Sigmoid colon (tissue), 7 donors: Measurements from ENCODE around the gene GALT. TPM values are rescaled to one million over a fixed set of nuclear protein-coding genes. Genes with fewer than 3 reads are reported as not detected.
"Not testable (repeated sequence)": the region's sequence is repeated elsewhere in the genome, so short reads cannot be mapped to it uniquely, and the experiment has no call there.

Experiments
- DNase-seq: peaks from one replicate; pipeline ENCODE4 v3.0.0-alpha.2; 2019
- H3K27ac ChIP-seq, 4 donors: fragments of 200-600 bp; sonication (generic); one replicate each; pipeline ENCODE4 v1.5.1; 2016 to 2019; ENCODE audit warnings: mild to moderate bottlenecking in 1 of 4
- H3K27me3 ChIP-seq, 3 donors: fragments of 200-600 bp; sonication (generic); one replicate each; pipeline ENCODE4 v1.5.1; 2019; ENCODE audit warnings: mild to moderate bottlenecking in 1 of 3
- H3K36me3 ChIP-seq, 4 donors: fragments of 200-600 bp; sonication (generic); one replicate each; pipeline ENCODE4 v1.5.1; 2016 to 2019
- H3K4me1 ChIP-seq, 4 donors: fragments of 200-600 bp; sonication (generic); one replicate each; pipeline ENCODE4 v1.5.1; 2017 to 2019
- H3K4me3 ChIP-seq, 4 donors: fragments of 200-600 bp; sonication (generic); one replicate each; pipeline ENCODE4 v1.5.1; 2017 to 2019; ENCODE audit warnings: mild to moderate bottlenecking in 2 of 4, moderate library complexity in 1 of 4
- H3K9me3 ChIP-seq, 4 donors: fragments of 200-600 bp in 3 of 4; sonication (generic) in 3 of 4; one replicate each; pipeline versions ENCODE4 v1.5.1 to v1.6.1; 2013 to 2019
- CTCF ChIP-seq, 4 experiments: fragments of 450-650 bp in 3 of 4; fragments of 200-600 bp in 1 of 4; IDR thresholded peaks; one replicate each; pipeline ENCODE4 v1.5.1; 2016 to 2019; ENCODE audit warnings: antibody characterized with exemption in 4 of 4, mild to moderate bottlenecking in 3 of 4, moderate library complexity in 2 of 4
- EP300 ChIP-seq, 4 donors: sonication (generic); formaldehyde crosslinking; IDR thresholded peaks; one replicate each; pipeline ENCODE4 v1.6.1; 2017; ENCODE audit warnings: antibody characterized with exemption in 4 of 4
- POLR2A ChIP-seq, 2 donors: fragments of 450-650 bp; IDR thresholded peaks; one replicate each; pipeline ENCODE4 v1.6.1; 2016; ENCODE audit warnings: antibody characterized with exemption in 2 of 2, mild to moderate bottlenecking in 2 of 2, moderate library complexity in 2 of 2
- POLR2AphosphoS5 ChIP-seq, 4 donors: sonication (generic); formaldehyde crosslinking; IDR thresholded peaks; one replicate each; pipeline ENCODE4 v1.6.1; 2017; ENCODE audit warnings: antibody characterized with exemption in 4 of 4
- WGBS, 2 donors: extraction: QIAGEN DNeasy Blood & Tissue Kit; methylation state at CpG; one replicate each; pipeline ENCODE4 v1.1.7; 2013; 5-methylcytosine and 5-hydroxymethylcytosine counted together
- intact Hi-C: fragments of 100-400 bp; cut with DNase I; formaldehyde crosslinking; loops from one replicate; pipeline ENCODE4 v1.15.1; 2023
- polyA plus RNA-seq, 3 donors: library from polyadenylated mRNA; stranded (reverse); fragments of 200-250 nt; gene quantifications; one replicate each; pipeline ENCODE4 v1.2.3, GENCODE V29; 2013
- total RNA-seq, 4 donors: library from RNA; depleted of rRNA; stranded (reverse); fragments of >200 nt; gene quantifications; one replicate each; pipeline ENCODE4 v1.1.0, GENCODE V29; 2016
- donor health status: healthy with polysubstance abuse.
- donor health status: Bipolar disorder and iron deficiency.
- donor health status: healthy.

Gene GALT
- total and polyA plus RNA-seq, 7 donors = 15.6 to 51.0 (median 33.1) TPM

GRCh38 chr9:34636791-34637355, 9.6 kb upstream of the GALT start:
- DNase-seq = no peak

GRCh38 chr9:34637356-34638137, 8.9 kb upstream of the GALT start, which contains the start of gene SIGMAR1:
TSS of gene SIGMAR1 (minus strand) at chr9:34637787. CDS start at chr9:34637697, 90 bp downstream.
- peak; percentile 97 for DNase-seq
- Histone ChIP-seq H3K36me3 (peaks cover 0 to 12% (median 3%) of the 10 kb centered on the region in 4 donors), H3K9me3 (no peaks in the 10 kb centered on the region), H3K27ac (peak within 1 kb of the TSS; percentile 85 to 91 (median 87)), H3K27me3 (no peaks in the 10 kb centered on the region), H3K4me3 (peak within 1 kb of the TSS; percentile 58 to 69 (median 65)), H3K4me1 (peaks cover 0 to 33% (median 30%) of the 10 kb centered on the region in 4 donors)
- intact Hi-C loops = no loop called here
- TF ChIP-seq POLR2AphosphoS5 (IDR thresholded peaks at IDR 0.05) = peak; percentile 80 to 92 (median 88)
- TF ChIP-seq CTCF (IDR thresholded peaks at IDR 0.05) = no peak
- no peak for TF ChIP-seq EP300 (IDR thresholded peaks at IDR 0.05)
- peak; percentile 39 to 48 for TF ChIP-seq POLR2A (IDR thresholded peaks at IDR 0.05)
- WGBS, 2 donors = 0 to 1% methylated on average over 74 of the region's 74 CpGs

More at GRCh38 chr9:34636791-34637355, 9.6 kb upstream of the GALT start:
- Histone ChIP-seq H3K4me3 (peak overlapping the region; percentile 58 to 69 (median 65)), H3K4me1 (peaks cover 0 to 33% (median 30%) of the 10 kb centered on the region in 4 donors), H3K36me3 (peaks cover 0 to 12% (median 3%) of the 10 kb centered on the region in 4 donors), H3K9me3 (no peaks in the 10 kb centered on the region), H3K27ac (peak overlapping the region; percentile 85 to 91 (median 87)), H3K27me3 (no peaks in the 10 kb centered on the region)
- WGBS, 2 donors = 4 to 8% methylated on average over 23 of the region's 23 CpGs
- intact Hi-C loops = no loop called here
- TF ChIP-seq EP300 (IDR thresholded peaks at IDR 0.05) (no peak), POLR2A (IDR thresholded peaks at IDR 0.05) (no peak), POLR2AphosphoS5 (IDR thresholded peaks at IDR 0.05) (no peak), CTCF (IDR thresholded peaks at IDR 0.05) (no peak)

DNA sequence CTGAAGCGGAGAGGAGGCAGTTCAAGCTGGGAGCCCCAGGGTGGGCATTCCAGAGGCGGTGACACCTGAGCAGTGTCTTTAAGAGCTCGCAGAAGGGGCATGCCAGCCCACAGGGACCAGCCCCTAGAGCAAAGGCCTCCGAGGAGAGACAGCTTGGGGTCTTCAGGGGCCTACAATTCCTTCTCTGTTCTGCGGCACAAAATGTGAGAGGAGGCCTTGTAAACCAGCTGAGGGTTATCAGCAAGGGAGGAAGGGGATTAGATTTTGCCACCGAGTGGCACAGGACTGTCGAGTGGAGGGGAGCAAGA, 8.4 kb upstream of the GALT start:
- WGBS, 2 donors = 7 to 20% methylated on average over 7 of the region's 7 CpGs
- intact Hi-C loops = no loop called here
- H3K27ac ChIP-seq = peak overlapping the region; percentile 85 to 91 (median 87)
- H3K36me3 ChIP-seq = peaks cover 0 to 12% (median 3%) of the 10 kb centered on the region in 4 donors
- H3K9me3 ChIP-seq = no peaks in the 10 kb centered on the region
- DNase-seq = no peak
- no peaks in the 10 kb centered on the region for H3K27me3 ChIP-seq
- no peak for TF ChIP-seq CTCF (IDR thresholded peaks at IDR 0.05)
- TF ChIP-seq POLR2AphosphoS5 (IDR thresholded peaks at IDR 0.05) = no peak
- no peak for TF ChIP-seq EP300 (IDR thresholded peaks at IDR 0.05)
- TF ChIP-seq POLR2A (IDR thresholded peaks at IDR 0.05) = no peak
- H3K4me1 ChIP-seq = peaks cover 0 to 33% (median 30%) of the 10 kb centered on the region in 4 donors
- peak overlapping the region; percentile 58 to 69 (median 65) for H3K4me3 ChIP-seq

- H3K27ac ChIP-seq, H3K4me3 ChIP-seq, H3K9me3 ChIP-seq, intact Hi-C loops, H3K27me3 ChIP-seq, DNase-seq: not testable (repeated sequence)
- Histone ChIP-seq H3K4me1 (peaks cover 0 to 29% (median 27%) of the 10 kb centered on the region in 4 donors), H3K36me3 (peaks cover 0 to 12% (median 3%) of the 10 kb centered on the region in 4 donors)
- WGBS, 2 donors = 83 to 89% methylated on average over 8 of the region's 8 CpGs
These were observed 7.2 kb upstream of the GALT start for GRCh38 chr9:34639322-34639721.

DNA sequence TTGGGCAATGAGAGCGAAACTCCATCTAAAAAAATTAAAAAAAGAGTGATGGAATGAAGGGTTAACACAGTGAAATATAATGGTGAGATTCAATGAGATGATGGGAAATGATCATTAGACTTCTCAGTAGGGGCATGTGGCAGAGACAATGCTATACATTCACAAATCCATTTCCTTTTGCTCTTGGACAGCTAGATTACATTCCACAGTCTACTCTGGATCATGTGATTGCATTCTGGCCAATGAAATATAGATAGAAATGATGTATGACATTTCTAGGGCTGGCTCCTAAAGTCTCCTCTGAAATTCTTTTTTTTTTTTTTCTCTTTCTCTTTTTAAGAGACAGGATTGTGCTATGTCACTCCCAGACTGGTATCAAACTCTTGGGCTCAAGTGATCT, 3.8 kb upstream of the GALT start:
- 96% methylated on average over 1 of the region's 1 CpG for WGBS, 2 donors
- Histone ChIP-seq H3K9me3 (no peaks in the 10 kb centered on the region), H3K4me3 (no peak overlapping the region), H3K27me3 (no peaks in the 10 kb centered on the region), H3K36me3 (no peaks in the 10 kb centered on the region), H3K4me1 (peaks cover 0 to 21% (median 20%) of the 10 kb centered on the region in 4 donors), H3K27ac (no peak overlapping the region)
- TF ChIP-seq POLR2A (IDR thresholded peaks at IDR 0.05) = no peak
- no peak for TF ChIP-seq CTCF (IDR thresholded peaks at IDR 0.05)
- TF ChIP-seq POLR2AphosphoS5 (IDR thresholded peaks at IDR 0.05) = no peak
- no peak for TF ChIP-seq EP300 (IDR thresholded peaks at IDR 0.05)
- no peak for DNase-seq
- intact Hi-C loops = no loop called here
